ENCODE data around the gene PGC.

The PGC gene

DNA sequence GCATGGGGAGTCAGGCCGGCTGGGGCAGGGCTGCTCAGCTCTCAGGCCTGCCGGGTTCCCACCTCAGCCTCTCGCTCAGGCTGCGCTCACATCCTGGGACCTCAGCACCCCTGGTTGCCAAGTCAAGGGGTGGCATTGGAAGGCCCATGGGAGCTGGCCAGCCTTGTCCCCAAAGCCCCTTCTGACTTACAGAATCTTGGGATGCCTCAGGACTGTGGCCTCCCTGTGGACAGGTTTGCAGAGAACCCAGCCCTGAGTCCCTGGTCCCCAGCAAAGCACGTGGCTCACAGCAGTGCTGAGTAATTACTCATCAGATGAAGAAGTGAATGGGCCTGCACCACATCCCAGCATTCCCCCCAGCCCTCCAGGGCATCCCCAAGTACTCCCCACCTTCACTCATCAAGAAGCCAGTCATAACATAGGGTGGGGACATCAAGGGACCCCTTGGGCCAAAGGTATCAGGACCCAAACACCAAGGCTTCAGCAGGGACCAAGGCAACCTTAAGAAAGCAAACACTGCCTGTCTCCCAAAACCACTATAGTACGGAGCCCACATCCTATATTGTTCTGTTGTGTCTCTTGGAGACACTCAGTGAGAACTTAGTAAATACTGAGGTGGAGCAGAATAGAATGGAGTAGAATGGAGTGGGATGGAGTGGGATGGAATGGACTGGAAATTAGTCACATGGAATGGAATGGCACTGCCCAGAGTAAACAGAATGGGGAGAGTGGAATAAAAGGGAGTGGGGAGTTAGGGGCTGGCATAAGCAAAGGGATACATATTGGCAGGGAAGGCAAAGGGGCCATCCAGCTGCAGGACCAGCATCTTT lies 3.6 kb downstream of the PGC start:
- DNase-seq = no peak

- no peak for DNase-seq
Observed at GRCh38 chr6:41741625-41742490, 5.3 kb downstream of the PGC start.

GRCh38 chr6:41740366-41741162 lies 6.6 kb downstream of the PGC start:
- DNase-seq = no peak

GRCh38 chr6:41739041-41739440 lies 8.2 kb downstream of the PGC start:
- DNase-seq = no peak

DNA sequence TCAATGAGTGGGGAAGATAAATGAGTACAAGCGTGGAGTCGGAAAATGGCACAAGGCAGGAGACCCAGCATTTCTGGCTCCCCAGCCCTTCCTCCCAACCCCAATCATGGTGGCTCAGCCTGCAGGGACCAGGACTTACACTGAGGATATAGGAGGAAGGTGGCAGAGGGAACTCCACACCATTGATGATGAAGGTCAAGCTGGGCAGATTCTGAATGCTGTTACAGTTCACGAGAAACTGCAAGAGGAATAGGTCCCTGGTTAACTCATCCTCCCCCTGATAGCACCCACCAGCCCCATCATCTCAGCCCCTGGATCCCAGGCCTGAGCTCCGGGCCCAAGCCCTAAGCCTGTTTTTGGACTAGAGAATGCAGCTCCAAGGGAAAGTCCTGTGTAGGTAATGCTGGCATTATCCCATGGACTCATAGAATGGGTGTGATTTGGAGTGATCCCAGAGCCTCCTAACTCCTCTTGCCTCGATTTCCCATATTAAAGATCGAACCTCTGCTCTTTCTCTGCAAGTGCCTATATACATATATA lies 9.5 kb downstream of the PGC start:
- no peak for DNase-seq

DNA sequence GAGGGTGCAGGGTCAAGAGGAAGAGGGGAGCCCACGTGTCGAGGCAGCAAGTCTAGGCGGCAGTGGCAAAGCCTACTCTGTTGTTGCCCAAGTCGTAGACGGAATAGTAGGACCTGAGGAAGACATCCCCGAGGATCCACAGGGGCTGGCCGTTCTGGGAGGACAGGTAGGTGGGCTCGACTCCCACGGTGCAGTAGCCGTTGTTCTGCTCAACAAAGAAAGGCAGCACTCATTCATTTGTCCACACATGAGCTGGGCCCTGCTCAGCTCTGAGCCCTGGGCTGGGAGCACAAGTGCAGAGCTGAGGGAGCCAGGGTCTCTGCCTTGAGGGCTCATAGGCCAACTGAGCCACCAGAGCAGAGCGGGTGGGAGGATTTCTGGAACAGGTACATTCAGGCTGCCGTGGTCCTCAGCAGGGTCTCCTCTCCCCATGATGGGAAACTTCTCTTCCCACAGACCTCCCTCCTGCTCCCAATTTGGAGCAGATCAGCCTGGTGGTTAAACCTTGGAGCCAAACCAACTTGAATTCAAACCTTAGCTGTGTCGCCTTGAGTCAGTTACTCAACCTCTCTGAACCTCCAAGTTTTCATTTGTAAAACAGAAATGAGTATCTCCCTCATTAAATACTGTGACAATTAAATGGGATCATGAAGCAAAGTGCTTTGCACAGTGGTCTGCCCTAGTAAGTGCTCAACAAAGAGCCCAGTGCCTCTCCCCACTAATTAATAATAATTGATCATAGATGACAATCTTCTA lies 10.2 kb downstream of the PGC start:
- no peak for DNase-seq

DNA sequence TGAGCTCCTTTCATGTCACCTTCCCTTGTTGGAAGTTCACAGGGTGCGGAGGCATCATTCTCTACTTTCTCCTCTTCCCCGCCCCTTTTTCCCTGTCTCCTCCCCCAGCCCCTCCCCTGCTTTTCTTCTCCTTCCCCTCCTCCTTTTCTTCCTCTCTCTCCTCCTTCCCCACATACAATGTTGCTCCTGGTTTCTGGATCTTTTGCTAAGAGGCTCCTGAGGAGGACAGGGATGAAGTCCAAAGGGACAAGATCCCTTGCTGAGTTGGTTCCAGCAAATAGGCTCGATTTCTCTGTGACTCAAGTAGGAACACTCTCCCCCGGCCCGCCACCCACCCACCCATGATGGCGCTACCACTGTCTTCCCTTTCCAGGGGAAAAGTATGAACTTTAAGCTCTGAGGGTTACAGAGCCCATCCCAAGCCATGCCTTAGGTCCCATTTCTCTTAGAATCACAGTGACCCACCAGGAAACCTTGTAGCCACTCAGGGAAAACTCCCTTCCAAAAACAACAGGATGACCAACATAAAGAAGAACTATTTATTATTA lies 10.9 kb downstream of the PGC start:
- no peak for DNase-seq

DNA sequence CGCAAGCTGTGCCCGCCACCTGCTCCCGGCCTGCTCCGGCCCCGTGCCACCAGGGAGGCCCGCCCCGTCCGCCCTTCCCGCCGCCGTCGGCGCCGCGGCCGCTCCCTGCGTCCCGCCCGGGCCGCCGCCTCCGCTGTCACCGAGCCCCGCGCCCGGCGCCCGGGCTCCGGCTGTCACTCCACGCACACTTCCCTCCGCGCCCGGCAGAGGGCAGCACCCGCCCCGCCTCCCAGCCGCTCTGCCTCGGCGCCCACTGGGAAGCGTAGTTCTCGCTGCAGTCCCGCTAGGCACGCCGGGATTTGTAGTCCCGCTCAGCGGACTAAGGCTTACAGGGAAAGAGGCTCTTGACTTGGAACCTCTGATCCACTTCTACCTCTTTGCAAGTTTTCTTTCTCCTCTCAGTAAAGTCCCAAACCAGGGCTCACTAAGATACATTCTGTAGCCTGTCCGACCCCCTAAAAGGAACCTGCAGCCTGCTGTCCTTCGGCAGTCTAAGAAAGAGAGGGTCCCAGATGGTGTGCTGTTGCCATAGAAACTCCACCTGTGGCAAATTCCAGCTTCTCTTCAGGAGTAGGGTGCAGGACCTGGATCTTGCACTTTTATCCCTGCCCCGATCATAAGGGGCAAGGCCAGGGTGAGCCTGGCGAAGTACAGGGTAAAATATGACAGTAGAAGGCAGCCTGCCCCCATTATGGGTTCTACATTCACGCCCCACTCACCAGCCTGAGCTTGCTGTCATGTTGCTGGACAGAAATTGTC lies 11.6 kb downstream of the PGC start, which contains the start of gene TFEB:
TFEB (minus strand) TSS at position 182 of the 759 bp plus-strand sequence. CDS start 44,395 bp downstream, outside the sequence.
- DNase-seq = peak; percentile 85 to 90

DNA sequence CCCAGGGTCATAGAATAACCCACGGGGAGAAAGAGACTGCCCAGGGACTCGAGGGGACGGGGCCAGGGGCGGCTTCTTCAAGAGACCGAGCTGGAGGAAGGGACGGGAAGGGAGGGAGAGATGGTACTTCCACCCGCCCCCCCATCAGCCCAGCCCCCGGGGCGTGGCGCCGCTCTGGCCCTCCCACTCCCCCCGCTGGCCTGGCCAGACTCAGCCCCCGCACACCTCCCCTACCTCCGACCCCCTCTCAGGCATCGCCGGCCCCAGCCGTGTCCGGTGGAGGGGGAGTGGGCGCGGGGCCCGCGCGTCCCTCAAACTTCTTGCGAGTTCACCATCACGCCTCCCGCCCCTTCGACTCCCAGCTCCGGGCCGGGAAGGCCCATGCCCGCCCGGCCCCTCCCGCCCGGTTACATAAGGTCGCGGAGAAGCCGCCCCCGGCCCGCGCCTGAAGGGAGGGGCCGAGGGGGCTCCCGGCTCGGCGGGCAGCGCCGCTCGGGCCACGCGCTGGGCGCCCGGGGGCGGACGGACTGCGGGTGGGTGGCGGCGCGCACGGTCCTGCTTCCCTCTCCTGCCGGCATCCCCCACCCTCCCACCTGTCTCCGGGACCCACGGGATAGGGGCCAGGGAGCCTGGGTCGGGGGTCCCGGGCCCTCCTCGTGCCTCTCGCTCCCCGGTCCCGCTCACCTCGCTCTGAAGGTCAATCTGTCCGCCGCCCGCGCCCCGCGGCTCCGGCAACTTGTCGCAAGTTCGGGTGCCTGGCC lies 12.4 kb downstream of the PGC start:
- DNase-seq = peak; percentile 74 to 79

GRCh38 chr6:41733707-41734665 lies 13.2 kb downstream of the PGC start:
- DNase-seq = peak; percentile 89 to 91

DNA sequence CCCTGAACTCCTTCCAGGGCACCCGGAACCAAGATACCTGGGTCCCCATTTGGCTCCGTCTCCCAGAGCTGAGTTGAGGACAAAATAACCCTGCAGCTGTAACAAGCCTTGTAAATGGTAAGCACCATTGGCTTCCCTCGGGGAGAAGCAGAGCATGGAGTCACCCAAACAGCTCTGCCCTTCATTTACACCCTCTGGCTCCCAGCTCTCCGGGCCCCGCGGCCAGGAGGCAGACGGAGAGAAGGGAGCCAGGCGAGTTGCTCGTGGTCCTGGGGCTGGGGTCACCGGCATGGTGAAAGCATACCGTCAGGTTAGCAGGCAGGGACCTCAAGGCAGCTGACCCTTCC lies 13.9 kb downstream of the PGC start:
- peak in 1 of 2 experiments; percentile 47 for DNase-seq

DNA sequence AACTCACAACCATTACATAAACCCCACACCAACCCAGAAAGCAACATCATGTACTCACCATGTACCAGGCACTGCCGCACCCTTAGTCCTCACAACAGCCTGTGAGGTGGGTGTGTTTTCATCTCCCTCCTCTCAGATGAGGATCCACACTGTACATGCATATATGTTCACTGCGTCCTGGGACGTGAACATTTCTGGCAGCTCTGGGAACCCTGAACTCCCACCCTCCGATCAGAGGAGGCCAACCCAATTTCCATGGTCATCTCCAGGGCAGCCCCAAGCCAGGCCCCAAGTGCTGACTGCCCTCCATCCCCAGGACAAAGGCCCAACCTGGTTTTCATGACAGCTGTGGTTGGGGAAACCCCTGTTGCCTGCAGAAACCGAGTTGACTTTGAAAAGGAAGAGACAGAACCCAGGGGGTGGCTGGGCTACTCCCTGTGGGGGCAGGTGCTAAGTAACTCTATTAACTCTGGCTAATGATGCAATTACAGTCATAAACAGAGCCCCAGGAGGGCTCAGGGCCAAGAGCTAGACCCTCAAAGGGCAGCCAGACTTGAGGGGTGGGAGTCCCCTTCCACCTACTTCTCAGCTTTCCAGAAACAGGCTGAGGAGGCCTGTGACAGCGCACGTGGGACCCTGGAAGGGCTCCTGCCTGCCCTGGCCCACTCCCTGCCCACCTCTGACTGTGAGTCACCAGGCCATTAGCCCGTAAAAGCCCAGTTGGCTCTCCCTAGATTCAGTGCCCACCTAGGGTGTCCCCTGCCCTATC lies 14.4 kb downstream of the PGC start:
- DNase-seq = peak; percentile 22 to 79

- no peak for DNase-seq
Observed at GRCh38 chr6:41732149-41732548, 15.0 kb downstream of the PGC start.

DNA sequence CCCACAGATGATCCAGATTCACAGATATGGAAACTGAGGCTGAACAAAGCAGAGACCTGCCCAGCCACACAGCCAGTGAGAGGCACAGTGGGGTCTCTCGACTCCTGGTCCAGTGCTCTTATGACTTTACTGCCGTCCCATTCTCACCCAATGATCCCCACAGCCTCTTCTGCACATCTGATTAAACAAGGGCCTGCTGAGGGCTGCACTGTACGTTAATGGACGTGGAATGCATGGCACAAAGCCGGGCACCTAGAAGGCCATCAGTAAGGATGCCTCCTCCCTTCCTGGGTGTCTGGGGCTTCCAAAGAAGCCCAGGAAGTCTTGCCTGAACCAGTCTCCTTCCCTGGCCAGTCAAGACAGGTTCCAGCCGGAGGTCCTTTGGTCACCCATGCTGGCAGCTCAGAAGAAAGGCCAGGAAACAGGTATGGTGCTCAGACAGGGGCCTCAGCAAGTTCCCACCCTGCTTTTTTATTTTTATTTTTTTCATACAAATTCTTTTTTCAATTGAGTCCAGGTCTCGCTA lies 15.6 kb downstream of the PGC start:
- no peak for DNase-seq

DNA sequence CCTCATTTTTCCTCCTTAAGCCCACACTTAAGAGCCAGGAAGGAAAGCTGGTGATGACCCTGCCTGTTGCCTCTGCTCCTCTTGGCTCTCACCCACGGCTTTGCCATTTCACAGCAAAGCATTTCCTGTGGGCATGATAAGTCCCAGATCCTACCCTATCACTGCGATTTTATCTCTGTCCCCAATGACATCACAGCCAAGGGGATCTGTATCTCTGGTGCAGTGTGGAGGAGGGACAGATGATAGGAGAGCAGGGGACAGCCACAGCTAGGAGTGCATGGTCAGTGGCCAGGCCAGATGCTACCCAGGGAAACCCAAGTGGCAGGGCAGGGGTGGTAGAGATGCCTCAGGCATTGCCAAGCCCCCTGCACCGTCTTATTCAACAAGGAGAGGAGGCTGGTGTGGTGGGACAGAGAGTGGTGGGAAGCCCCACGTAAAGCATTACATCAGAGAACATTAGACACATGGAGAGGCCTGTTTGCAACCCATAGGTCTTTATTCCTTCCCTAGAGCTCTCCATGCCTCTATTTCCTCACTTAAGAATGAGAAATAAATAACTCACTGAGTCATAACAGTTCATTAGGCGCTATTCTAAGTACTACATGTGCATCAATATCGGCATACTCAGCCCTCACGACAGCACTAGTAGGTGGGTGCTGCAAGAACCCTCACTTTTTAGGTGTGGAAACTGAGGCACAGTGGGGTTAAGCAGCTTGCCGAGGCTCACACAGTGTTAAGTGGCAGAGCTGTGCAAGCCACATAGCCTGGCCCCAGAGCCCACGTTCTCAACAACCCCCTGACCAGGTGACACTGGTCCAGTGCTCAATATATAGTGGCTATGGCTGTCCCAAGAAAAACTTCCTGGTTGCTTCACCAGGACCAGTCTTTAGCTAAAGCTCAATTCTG lies 16.4 kb downstream of the PGC start:
- DNase-seq = peak in 1 of 2 experiments; percentile 43

GRCh38 chr6:41729624-41730023 lies 17.6 kb downstream of the PGC start:
- DNase-seq = no peak

DNA sequence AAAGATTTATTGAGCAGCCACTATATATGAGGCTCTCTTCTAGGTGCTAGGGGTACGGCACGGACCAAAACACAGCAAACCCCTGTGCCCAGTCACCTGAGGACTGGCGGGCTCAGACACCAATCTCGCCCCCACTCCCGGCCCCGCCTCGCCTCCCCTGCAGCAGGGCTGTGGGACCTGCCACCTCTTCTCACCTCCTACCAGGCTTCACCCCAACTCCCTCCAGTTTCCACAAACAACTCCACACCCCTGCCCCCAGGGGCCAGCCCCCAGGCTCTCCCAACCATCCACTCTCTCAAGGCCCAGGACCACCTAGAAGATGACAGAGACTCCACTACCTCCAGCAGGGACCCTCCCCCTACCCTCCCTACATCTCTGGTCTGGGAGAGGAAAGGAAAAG lies 18.2 kb downstream of the PGC start:
- DNase-seq = no peak
